CD1c-positive myeloid dendritic cell (primary cell): ENCODE data around the gene POLA1.
A peak's percentile ranks its signal among the peaks of the same experiment; 100 is the strongest.
"Not testable (repeated sequence)": the region's sequence is repeated elsewhere in the genome, so short reads cannot be mapped to it uniquely, and the experiment has no call there.

Experiments used
- DNase-seq: peaks from one replicate; pipeline ENCODE4 v3.0.0-alpha.2; 2016; ENCODE audit errors: extremely low spot score

Gene POLA1

DNA sequence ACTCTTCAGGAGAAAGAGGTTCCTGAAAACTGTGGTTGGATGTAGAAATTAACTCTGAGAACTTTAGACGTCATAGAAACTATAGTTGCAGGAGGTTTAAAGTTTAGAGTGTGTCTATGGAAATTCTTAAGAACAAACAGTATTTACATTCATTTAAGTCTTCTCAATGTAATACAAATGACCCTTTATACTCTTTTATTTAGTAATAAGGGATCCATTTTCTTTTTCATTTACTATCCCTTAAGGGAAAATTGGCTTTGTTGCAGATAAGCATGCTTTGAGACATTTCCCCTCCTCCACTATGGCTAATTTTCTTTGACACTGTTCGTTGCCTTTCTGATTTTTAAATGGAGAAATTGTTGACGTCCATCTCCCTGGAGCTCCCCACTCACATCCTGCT, 96.4 kb downstream of the POLA1 start:
- DNase-seq: no peak

DNA sequence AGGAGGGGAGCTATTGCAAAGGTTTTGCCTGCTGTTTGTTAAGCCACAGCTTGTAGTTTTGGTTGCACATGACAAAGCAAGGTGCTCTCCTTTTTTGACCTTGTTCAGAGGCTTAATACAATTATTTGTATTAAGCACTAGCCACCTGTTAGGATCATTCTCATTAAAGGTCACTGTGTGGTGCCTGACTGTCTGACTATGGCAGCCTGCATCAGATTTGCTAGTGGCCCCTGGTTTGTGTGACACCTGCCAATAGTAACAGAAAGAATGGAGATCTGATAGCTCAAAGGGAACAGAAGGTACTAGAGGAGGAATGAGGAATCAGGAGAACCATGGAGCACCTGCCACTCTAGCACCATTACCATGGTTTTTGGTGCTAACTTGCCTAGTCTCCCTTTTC, 102.5 kb downstream of the POLA1 start:
- DNase-seq: no peak

- DNase-seq: no peak
Observed at GRCh38 chrX:24799078-24799477, 105.4 kb downstream of the POLA1 start.

DNA sequence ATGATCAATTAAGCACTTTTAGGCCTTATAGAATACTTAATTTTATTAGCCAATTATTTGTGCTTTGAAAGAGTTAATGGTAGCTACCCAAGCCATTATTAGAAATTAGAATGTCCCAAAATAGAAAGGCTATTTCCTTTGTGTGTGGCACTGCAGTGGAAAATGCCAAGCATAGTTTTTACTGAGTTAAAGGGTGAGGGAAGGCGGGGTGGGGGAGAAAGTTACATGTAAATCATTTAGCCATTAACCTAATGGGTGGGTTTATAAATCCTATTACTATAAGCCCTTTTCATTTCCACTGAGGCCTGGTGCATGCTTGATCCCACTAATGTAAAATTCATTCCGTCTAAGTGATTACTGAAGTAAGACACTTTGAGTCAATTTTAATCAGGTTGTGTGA, 105.8 kb downstream of the POLA1 start:
- no peak for DNase-seq

GRCh38 chrX:24805201-24805600, 111.5 kb downstream of the POLA1 start:
- no peak for DNase-seq

- not testable (repeated sequence) for DNase-seq
Observed at GRCh38 chrX:24819807-24820206, 126.1 kb downstream of the POLA1 start.

DNA sequence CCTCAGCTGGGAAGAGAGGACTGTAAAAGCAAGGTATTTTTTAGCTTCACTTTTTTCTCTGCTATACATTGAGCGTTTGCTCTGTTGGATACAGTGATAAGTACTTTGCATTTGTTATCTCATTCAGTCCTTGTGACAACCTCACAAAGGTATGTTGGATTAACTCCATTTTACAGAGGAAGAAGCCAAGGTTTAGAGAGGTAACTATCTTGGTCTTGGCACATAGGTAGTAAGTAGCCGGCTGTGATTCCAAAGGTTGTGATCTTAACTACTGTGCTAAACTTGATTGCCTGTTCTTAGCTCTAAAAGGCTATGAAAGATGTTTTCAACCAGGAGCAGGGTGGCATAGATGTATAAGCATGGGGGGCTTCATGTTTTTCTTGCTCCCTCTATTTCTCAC, 134.4 kb downstream of the POLA1 start:
- no peak for DNase-seq

- no peak for DNase-seq
Observed at GRCh38 chrX:24828600-24828999, 134.9 kb downstream of the POLA1 start.

- DNase-seq: no peak
Observed at GRCh38 chrX:24833695-24834094, 140.0 kb downstream of the POLA1 start.

DNA sequence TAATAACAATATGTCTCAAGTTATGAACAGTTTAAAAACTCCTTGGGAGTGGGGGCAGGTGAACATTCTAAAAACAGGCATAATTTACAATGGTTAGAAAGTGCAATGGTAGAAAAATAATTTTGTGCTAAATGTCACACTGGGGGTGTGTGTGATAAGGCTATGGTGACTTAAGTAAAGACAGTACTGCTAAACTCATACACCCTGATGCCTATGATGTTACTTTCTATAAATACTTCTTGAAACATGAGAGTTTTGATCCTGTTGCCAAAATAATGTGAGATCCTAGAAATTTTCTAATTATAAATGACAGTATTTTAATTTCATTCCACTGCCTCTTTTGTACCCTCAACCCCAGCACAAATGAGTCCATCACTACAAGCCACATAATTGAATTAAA, 144.2 kb downstream of the POLA1 start:
- DNase-seq: no peak

DNA sequence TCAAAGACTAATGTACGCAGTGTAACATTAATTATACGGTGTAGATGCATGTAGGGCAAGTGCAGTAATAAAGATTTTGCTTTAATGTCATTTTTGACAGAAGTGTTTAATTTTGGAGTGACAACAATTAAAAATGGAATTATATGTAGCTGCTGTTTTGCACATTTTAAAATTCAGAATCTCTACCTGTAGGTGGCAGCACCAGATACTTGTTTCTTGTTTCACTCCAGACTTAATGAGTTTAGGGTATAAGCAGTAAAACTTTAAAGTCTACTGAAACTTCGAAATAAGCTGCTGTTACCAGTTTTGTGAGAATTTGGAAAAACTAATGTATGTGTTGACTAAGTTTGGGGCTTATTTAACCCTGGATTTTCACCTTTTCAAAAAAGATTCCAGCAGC, 144.9 kb downstream of the POLA1 start:
- DNase-seq: peak; percentile 8

DNA sequence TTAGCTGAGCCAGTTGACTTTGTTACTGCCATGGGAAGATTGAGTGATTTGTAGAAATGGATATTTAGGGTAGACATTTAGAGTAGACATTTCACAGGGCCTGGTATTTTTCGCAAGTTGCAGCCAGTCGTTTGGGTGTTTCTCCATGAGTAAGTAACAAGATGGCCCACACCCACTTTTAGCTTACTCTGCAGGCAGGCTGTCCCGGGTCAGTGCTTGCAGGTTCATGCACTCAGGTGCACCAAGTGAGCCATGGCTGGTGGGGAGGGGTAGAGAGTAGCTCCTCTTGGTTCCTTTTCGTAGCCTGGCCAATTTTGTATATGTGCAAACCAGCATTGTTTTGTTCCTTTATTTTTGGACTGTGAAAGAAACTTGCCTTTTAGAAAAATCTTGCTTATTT, 145.6 kb downstream of the POLA1 start:
- DNase-seq: no peak

GRCh38 chrX:24842486-24842885, 148.8 kb downstream of the POLA1 start:
- no peak for DNase-seq

DNA sequence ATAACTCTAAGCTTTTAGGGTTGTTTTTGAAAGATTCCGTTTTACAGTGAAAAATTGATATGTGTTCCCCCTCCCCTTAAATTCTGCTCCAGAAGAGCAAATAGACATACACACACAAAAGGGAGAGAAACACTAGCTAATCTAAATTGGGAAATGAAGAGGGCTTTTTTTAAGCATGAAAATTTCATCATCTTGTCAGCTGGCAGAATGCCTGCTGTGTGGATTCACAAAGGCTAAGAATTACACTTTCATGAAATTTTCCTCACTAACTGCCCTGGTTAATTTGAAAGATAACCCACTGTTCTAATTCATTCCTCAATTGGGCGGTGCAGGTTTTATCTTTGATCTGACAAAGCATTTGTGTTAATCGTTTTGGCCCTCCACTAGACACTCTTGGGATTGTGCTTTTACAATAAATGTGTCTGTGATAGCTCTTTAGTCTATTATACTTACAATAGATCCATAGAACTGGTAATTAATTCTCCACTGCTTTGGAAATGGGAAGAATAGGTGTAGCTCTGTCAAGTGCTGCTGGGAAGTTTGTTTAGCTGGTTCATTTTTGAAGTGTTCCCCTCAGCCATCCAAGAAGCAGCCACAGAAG, 152.9 kb downstream of the POLA1 start:
- no peak for DNase-seq

- DNase-seq: no peak
Observed at GRCh38 chrX:24851289-24851688, 157.6 kb downstream of the POLA1 start.

GRCh38 chrX:24851780-24852179, 158.1 kb downstream of the POLA1 start:
- DNase-seq: no peak

- no peak for DNase-seq
Observed at GRCh38 chrX:24858004-24858746, 164.5 kb downstream of the POLA1 start.

DNA sequence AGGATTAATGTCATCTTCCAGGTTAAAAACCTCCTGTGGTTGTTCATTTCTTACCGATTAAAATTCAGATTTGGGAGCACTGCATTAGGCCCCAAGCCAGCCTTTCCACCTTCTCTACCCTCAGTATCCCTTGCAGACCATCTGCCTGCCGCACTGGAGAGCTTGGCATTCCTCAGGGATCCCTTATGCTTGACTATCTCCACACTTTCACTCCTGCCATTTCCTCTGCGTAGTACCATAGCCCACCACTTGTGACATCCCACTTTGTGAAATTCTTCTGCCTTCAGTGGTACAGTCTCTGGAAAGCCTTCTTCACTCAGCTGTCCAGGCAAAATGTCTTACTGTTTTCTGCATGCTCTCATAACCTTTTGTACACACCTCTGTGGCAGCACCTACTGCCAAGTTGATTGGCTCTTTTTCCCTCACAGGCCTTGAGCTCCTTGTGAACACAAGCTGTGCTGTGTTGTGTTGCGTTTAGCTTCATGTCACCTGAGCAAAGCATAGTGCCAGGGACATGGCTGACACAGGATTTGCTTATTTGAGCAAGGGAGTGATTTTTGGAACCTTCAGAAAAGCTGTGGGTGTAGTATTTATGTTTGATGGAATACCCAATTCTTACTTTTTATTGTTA, 165.6 kb downstream of the POLA1 start:
- no peak for DNase-seq

- DNase-seq: no peak
Observed at GRCh38 chrX:24860140-24860539, 166.4 kb downstream of the POLA1 start.

DNA sequence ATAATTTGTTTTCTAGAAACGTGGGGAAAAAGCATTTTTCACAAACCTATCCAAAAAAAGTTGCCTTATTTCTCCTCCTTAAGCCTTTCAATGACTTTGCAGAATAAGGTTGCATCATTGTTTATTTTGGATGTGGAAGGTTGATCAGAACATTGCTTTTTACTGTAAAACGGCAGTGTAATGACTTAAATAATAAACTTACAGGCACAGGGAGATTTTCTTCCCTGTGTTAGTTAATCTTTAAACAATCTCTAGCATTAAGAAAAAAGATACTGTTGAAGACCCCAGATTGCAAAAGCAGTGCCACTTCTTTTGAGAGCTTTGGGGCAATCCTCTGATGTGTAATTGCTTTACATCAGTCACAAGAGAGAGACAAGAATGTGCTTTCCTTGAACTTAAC, 168.6 kb downstream of the POLA1 start:
- DNase-seq: no peak

DNA sequence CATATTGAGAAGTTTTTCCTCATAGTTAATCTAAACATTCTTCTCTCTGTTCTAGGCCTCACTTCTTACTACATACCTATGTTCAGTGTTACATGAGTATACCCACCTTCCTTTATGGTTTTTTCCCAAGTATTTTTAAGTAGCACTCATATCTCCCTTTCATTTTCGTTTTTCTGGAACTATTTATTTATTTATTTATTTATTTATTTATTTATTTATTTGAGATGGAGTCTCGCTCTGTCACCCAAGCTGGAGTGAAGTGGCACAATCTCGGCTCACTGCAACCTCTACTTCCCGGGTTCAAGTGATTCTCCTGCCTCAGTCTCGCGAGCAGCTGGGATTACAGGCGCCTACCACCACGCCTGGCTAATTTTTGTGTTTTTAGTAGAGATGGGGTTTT, 170.1 kb downstream of the POLA1 start:
- DNase-seq: not testable (repeated sequence)

GRCh38 chrX:24870143-24870542, 176.4 kb downstream of the POLA1 start:
- DNase-seq: no peak

DNA sequence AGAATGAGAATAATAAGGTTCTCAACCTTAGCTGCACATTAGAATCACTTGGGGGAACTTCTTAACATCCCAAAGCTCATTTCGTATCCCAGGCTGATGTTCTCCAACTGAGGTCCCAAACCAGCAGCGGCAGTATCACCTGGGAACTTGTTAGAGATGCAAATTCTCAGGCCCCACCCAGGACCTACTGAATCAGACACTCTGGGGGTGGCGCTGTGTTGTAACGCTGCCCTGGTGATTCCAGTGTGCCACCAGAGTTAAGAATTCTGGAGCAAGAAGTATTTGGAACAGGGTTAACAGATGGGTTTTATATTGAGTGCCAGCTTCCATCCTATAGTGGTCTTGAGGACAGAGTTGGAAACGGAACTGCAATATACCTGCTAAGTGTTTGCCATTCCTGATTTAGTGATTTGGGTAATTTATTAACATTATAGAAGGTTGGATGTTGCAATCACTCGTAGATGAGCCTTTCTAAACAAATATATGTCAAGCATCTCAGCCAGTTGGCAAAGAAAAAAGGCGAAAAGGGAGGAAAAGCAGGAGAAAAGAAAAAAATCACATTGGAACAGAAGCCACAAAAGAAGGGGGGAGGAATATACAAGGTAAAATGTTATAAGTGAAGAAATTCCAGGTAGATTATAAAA, 181.0 kb downstream of the POLA1 start:
- DNase-seq: no peak
